ENCODE measurements around the gene PSMA3.
A peak's percentile ranks its signal among the peaks of the same experiment; 100 is the strongest.

Gene PSMA3

DNA sequence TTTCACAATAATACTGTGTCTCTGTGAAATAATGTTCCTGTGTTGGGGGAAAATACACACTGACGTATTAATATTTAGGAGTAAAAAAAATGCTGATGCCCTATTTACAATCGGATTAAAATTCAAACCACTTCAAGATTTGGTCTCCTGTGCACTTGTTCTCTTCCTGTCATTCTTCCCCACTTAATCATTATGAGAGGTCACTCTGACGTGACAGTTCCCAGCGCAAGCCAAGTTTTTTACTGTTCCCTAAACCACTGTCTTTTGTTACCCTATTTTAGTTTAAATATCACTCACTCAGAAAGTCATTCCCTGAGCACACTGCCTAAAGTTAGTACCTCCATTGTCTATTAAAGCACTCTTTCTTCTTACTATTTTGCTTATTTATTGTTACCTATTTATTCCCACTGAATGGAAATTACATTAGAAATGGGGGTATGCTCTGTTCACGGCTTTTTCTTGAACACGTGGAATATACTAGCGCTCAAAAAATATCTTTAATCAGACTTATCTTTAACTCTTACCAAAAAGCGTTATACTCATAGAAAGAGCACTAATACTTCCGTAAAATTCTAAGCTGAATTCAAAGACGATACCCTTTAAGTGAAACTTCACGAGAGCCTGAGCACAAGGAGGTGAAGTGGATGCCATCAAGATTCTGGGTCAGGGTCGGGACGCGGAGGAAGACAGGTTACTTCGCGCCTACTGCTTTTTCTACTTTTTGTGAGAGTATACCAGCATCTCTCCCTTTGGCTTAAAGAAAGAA is 670 bp upstream of the PSMA3 start:
- TF ChIP-seq, protein P1, sequence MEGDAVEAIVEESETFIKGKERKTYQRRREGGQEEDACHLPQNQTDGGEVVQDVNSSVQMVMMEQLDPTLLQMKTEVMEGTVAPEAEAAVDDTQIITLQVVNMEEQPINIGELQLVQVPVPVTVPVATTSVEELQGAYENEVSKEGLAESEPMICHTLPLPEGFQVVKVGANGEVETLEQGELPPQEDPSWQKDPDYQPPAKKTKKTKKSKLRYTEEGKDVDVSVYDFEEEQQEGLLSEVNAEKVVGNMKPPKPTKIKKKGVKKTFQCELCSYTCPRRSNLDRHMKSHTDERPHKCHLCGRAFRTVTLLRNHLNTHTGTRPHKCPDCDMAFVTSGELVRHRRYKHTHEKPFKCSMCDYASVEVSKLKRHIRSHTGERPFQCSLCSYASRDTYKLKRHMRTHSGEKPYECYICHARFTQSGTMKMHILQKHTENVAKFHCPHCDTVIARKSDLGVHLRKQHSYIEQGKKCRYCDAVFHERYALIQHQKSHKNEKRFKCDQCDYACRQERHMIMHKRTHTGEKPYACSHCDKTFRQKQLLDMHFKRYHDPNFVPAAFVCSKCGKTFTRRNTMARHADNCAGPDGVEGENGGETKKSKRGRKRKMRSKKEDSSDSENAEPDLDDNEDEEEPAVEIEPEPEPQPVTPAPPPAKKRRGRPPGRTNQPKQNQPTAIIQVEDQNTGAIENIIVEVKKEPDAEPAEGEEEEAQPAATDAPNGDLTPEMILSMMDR (conservative IDR thresholded peaks at IDR 0.05; ENCODE audit: low read length): no peak
- TF ChIP-seq EZH2phosphoT487 (IDR thresholded peaks at IDR 0.05; ENCODE audit: borderline replicate concordance): no peak
- Histone ChIP-seq H3K27me3 (ENCODE audit: insufficient read depth, low read length, poor library complexity, severe bottlenecking) (no peaks in the 10 kb centered on the region), H3K4me2 (ENCODE audit: low read depth, low read length, poor library complexity, severe bottlenecking) (peak overlapping the region; percentile 88), H3K9me2 (replicated peaks; ENCODE audit: low read depth, low read length) (no peaks in the 10 kb centered on the region), H2AFZ (ENCODE audit: low read length) (peak overlapping the region; percentile 91), H3F3A (ENCODE audit: low read depth) (no peaks in the 10 kb centered on the region), H3K36me3 (ENCODE audit: insufficient read depth, low read length) (no peaks in the 10 kb centered on the region), H3K4me1 (ENCODE audit: insufficient read depth, low read length, poor library complexity, severe bottlenecking) (peaks cover 40% of the 10 kb centered on the region), H3K9ac (ENCODE audit: low read depth, low read length, poor library complexity, severe bottlenecking) (peak overlapping the region; percentile 87), H3K79me2 (ENCODE audit: insufficient read depth, low read length) (peaks cover 43% of the 10 kb centered on the region), H4K20me1 (ENCODE audit: insufficient read depth, low read length, poor library complexity, severe bottlenecking) (peaks cover 36% of the 10 kb centered on the region), H3K9me3 (ENCODE audit: insufficient read depth, low read depth, low read length) (no peaks in the 10 kb centered on the region), H3K4me3 (ENCODE audit: low read length, poor library complexity, severe bottlenecking) (peak overlapping the region; percentile 94)

DNA sequence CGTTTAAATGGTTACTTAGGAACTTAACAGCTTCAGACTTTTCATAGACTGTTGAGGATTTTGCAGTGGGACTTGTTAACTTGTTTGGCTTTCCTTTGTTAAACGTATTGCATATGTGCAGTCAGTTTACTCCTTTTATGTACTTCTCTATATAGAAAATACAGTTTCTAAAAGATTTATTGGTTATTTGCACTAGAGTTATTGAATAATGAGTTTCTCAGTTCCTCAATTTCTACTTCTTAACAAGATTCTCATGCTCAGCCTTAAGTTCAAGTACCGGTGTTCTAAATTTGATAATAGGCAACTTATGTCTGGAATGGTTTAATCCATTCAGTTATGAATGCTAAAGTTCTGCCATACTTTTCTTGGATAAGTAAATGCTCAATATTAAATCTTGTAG is 919 bp downstream of the PSMA3 start:
- H3K9me2 ChIP-seq (replicated peaks; ENCODE audit: low read depth, low read length): no peaks in the 10 kb centered on the region
- H4K20me1 ChIP-seq (ENCODE audit: insufficient read depth, low read length, poor library complexity, severe bottlenecking): peaks cover 45% of the 10 kb centered on the region
- H3K79me2 ChIP-seq (ENCODE audit: insufficient read depth, low read length): peaks cover 57% of the 10 kb centered on the region
- H3K36me3 ChIP-seq (ENCODE audit: insufficient read depth, low read length): no peaks in the 10 kb centered on the region; the same call in 1 of the 2 replicates
- no peaks in the 10 kb centered on the region for H3K27me3 ChIP-seq (ENCODE audit: insufficient read depth, low read length, poor library complexity, severe bottlenecking)
- TF ChIP-seq EZH2phosphoT487 (IDR thresholded peaks at IDR 0.05; ENCODE audit: borderline replicate concordance): no peak
- TF ChIP-seq, protein P1 (conservative IDR thresholded peaks at IDR 0.05; ENCODE audit: low read length): no peak
- H3K4me3 ChIP-seq (ENCODE audit: low read length, poor library complexity, severe bottlenecking): peak overlapping the region; percentile 94
- peaks cover 45% of the 10 kb centered on the region for H3K4me1 ChIP-seq (ENCODE audit: insufficient read depth, low read length, poor library complexity, severe bottlenecking)
- no peak overlapping the region for H2AFZ ChIP-seq (ENCODE audit: low read length)
- no peaks in the 10 kb centered on the region for H3K9me3 ChIP-seq (ENCODE audit: insufficient read depth, low read depth, low read length)
- peak overlapping the region; percentile 86 for H3K4me2 ChIP-seq (ENCODE audit: low read depth, low read length, poor library complexity, severe bottlenecking)
- H3K9ac ChIP-seq (ENCODE audit: low read depth, low read length, poor library complexity, severe bottlenecking): peak overlapping the region; percentile 87
- H3F3A ChIP-seq (ENCODE audit: low read depth): no peaks in the 10 kb centered on the region

DNA sequence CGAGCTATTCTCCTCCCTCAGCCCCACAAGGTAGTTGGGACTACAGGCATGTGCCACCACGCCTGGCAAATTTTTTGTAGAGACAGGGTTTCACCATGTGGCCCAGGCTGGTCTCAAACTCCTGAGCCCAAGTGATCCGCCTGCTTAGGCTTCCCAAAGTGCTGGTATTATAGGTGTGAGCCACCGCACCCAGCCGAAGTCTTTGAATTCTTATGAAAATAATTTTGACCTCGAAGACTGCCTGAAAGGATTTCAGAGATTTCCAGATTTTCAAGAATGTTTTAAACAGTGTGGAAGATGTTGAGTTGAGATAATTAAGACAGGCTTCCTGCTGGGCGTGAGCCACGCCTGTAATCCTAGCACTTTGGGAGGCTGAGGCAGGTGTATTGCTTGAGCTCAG is 5.0 kb downstream of the PSMA3 start:
- Histone ChIP-seq H3F3A (ENCODE audit: low read depth) (no peaks in the 10 kb centered on the region), H2AFZ (ENCODE audit: low read length) (no peak overlapping the region), H4K20me1 (ENCODE audit: insufficient read depth, low read length, poor library complexity, severe bottlenecking) (peaks cover 57% of the 10 kb centered on the region), H3K9ac (ENCODE audit: low read depth, low read length, poor library complexity, severe bottlenecking) (no peak overlapping the region), H3K79me2 (ENCODE audit: insufficient read depth, low read length) (peaks cover 82% of the 10 kb centered on the region), H3K36me3 (ENCODE audit: insufficient read depth, low read length) (peaks cover 29% of the 10 kb centered on the region; the same call in 1 of the 2 replicates), H3K27me3 (ENCODE audit: insufficient read depth, low read length, poor library complexity, severe bottlenecking) (no peaks in the 10 kb centered on the region), H3K9me3 (ENCODE audit: insufficient read depth, low read depth, low read length) (no peaks in the 10 kb centered on the region), H3K4me3 (ENCODE audit: low read length, poor library complexity, severe bottlenecking) (no peak overlapping the region), H3K9me2 (replicated peaks; ENCODE audit: low read depth, low read length) (no peaks in the 10 kb centered on the region), H3K4me1 (ENCODE audit: insufficient read depth, low read length, poor library complexity, severe bottlenecking) (peaks cover 31% of the 10 kb centered on the region), H3K4me2 (ENCODE audit: low read depth, low read length, poor library complexity, severe bottlenecking) (peak overlapping the region; percentile 30)
- TF ChIP-seq, protein P1 (conservative IDR thresholded peaks at IDR 0.05; ENCODE audit: low read length): no peak
- TF ChIP-seq EZH2phosphoT487 (IDR thresholded peaks at IDR 0.05; ENCODE audit: borderline replicate concordance): no peak

Measured in Loucy (cell line).